GM21423 (cell line): ENCODE results near the gene PITRM1.
"Not testable (repeated sequence)": the region's sequence is repeated elsewhere in the genome, so short reads cannot be mapped to it uniquely, and the experiment has no call there.

Experiments used
- ATAC-seq: cut with Tn5 transposase; IDR thresholded peaks from one replicate; pipeline ENCODE4 v1.9.1; 2021; ENCODE audit warnings: mild to moderate bottlenecking, moderate library complexity; ENCODE audit not compliant: unreplicated experiment

The PITRM1 gene

DNA sequence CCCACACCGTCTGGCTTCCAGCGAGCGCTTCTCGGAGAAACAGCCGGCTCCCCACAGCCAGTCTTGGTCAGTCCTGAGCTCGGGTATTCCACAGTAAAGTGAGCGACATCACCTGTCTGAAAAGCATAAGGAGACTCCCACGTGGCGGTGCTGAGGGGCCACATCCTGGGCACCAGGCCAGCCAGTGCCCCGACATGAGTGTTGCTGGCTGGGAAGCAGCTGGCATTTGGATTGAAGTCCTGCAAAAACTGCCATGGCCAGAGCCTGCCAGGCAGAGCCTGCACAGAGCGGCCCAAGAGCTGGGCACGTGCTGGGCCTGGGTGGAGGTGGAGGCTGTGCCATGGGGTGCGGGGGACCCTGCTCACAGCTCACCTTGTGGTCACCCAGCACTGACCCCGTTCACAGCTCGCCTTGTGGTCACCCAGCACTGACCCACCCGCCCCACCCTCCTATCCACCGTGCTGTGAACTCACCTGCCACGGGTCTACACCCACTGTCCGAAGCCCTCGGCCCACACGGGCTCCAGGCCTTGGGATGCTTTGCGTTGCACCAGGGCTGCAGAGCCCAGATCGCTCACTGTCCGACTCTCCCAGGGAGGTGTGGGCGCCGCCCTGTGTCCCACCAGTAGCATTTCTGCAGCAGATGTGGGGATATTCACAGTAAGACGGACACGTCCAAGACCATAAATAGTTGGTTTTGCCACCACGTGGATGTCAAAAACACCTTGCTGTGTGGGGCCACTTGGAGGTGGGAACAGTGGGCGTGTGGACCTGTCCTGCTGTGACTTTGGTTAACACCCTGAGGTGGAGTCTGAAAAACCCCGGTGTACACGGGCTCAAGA, 48.8 kb downstream of the PITRM1 start:
- ATAC-seq: no peak

DNA sequence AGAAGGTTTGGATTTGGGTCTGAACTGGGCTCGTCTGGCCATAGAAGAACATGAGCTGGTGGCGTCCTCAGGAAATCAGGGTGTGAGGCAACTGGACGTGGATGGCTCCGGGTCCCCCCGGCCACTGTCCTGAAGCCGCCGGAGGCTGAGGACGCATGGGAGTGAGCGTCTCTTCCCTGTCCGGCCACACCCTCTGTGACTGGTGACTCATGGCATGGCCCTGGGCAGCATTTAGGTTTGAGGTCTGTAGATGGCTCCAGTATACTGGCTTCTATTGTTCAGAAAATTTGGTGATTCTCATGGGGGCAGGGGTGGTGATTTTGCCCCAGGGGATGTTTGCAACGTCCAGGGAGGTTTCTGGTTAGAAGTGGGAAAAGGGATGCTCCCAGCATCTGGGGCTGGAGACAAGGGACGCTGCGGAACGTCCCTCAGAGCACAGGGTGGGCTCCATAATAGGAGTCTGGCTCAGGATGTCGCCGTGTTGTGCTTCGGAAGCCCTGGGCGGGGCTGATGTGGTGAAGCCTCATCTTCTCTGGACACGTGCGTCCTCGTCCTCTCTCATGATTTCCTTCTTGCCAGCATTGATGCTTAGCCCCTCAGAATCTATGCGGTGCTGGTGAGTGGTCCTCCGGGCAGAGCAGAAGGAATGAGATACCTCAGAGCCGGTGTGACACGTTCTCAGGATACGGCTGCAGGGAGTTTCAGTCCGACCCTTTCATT, 49.9 kb downstream of the PITRM1 start:
- ATAC-seq: no peak

DNA sequence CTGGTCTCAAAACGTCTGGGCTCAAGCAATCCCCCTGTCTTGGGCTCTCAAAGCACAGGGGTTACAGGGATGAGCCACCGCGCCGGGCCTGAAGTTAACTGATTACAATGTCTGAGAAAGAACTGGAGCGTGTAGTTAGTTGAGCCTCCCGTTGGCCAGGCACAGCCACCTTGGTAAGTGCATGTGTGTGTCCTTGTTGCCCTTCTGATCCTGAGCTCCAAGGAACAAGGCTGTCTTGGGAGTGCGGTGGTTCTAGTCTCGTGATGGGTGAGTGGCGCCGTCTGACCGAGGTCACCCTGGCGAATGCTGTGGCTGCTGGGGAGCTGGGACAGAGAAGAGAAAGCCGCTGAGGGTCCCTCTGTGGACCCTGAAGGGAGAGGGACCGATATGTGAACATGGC, 50.5 kb downstream of the PITRM1 start:
- no peak for ATAC-seq

- ATAC-seq: no peak
These were observed 52.7 kb downstream of the PITRM1 start for GRCh38 chr10:3119796-3120459.

GRCh38 chr10:3118641-3119091, 53.9 kb downstream of the PITRM1 start:
- no peak for ATAC-seq

DNA sequence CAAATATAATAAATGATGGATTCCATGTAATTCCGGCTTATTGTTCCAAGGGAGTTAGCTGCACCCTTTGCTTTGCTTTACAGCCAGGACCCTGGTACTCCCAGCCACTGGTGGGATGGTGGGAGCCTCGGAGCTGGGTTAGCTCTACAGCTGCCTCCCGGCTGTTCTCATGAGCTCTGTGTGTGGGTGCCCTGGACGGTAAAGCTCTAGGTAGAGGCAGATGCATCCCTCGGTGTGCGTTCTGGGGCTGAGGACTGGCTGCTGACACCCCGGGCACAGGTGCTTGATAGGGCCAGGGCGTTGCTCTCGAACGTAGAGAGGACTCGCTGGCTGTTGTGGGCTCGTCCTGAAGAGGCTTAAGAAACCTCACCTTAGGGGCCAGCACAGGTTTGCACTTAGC, 55.1 kb downstream of the PITRM1 start:
- no peak for ATAC-seq

- no peak for ATAC-seq
These were observed 56.0 kb downstream of the PITRM1 start for GRCh38 chr10:3116508-3117100.

DNA sequence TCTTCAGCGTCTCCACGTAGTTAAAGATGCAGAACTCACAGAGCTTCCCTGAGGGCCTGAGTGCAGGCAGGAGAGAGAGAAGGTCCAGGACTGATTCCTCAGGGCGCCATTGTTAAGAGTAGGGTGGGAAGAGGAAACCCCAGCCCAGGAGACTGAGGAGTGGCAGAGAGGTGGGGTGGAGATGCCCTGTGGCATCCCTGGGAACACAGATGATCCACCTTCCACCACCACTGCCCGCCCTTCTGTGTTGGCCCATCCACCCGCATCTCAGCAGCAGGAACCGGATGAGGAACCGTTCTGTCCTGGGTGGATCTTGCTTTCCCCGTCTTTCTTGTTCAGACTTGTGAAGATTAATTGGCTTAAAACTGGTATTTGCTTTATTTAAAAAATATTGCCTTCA, 56.9 kb downstream of the PITRM1 start:
- ATAC-seq: no peak

GRCh38 chr10:3113343-3113720, 59.2 kb downstream of the PITRM1 start:
- ATAC-seq: no peak

DNA sequence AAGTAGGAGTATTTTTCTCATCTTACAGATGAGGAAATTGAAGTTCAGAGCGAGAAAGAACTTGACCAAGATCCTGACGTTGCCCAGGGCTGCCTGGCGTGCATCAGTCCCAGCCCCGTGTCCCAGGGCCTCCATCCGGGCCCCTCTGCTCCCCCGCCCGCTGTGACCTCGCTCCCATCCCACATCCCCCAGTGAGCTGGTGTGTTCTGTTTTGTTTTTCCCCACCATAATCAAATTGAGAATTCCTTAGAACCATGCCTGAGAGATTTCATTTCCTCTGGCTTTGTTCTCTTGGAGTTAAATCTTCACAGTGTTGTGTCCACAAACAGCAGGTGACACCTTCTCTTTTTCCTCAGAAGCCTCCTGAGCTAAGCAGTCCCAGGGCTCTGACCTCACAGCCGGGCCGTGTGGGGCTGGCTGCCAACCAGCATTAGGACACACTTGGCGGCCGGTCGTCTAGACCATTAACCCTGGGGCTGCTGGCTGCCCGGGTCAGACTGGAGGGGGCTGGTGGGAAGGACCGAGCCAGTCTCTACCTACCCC, 60.9 kb downstream of the PITRM1 start:
- no peak for ATAC-seq

DNA sequence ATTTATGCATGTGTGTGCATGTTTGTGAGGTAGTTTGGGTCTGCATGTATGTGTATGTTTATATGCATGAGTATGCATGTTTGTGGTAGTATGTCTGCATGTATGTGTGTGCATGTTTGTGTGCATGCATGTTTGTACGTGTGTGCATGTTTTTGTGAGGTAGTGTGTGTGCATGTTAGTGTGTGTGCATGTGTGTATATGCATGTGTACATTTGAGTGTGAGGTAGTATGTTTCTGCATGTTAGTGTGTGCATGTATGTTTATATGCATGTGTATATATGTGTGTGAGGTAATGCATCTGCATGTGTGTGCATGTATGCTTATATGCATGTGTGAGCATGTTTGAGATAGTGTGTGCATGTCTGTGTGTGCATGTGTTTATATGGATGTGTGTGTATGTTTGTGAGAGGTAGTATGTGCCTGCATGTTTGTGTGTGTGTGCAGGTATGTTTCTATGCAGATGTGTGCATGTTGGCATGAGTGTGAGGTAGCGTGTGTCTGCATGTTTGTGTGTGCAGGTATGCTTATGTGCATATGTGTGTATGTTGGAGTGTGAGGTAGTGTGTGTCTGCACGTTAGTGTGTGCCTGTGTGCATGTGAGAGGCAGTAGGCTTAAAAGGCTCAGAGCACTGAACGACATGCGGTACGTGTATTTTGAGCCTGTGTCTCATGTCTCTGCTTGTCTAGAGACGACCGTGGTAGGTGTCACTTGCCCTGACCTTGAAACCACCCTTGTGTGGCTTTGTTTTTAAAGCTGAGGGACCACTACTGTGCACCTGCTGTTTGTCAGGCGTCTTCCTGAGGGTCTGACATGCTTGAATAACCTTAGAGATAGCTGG, 61.6 kb downstream of the PITRM1 start:
- no peak for ATAC-seq

DNA sequence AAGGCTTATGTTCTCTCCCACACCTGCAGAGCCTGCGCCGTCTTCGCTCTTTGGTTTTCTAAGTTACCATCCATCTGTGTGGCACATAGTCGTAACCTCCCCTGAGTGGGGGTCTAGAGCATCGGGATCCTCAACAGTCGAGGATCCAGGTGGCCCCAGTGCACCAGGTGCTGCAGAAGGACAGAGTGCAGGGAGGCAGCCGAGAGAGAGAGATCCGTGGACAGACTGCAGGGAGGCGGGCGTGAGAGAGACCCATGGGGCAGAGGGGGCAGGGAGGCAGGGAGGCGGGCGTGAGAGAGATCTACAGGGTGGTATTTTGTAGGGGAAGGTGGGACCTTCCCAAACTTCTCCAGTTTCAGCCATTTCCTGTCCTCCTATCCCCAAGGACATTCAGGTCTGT, 62.9 kb downstream of the PITRM1 start:
- no peak for ATAC-seq

DNA sequence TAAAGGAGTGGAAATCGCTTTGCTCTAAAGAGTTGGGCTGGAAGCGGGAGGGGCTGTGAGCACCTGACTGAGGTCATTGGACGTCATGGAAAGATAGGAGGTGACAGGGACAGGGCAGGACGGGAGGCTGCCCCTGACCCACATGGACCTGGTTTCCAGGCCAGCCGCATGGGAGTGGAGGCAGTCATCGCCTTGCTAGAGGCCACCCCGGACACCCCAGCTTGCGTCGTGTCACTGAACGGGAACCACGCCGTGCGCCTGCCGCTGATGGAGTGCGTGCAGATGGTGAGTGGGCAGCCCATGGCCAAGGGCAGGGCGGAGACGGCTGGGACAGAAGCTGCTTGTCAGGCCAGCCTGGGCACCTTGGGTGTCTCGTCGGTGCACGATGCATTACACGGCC, 63.4 kb downstream of the PITRM1 start:
- ATAC-seq: no peak

GRCh38 chr10:3108575-3109105, 63.9 kb downstream of the PITRM1 start:
- ATAC-seq: no peak

DNA sequence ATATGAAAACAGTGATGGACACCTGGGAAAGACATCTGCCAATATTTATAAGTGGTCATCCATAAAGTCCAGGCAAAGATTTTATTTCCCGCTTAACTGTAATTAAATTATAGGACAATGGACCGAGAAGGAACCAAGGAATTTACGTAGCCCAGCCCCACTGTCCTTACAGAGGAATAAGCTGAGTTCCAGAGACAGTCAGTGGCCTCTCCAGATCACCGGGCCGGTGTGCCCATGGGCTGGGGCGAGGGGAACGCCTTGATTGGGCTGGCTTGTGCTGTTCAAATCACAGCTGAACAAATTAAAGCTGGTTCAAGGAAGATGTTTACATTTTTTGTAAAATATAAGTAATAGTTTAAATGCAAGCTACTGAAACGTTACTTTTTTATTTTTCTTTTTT, 64.5 kb downstream of the PITRM1 start:
- ATAC-seq: no peak

DNA sequence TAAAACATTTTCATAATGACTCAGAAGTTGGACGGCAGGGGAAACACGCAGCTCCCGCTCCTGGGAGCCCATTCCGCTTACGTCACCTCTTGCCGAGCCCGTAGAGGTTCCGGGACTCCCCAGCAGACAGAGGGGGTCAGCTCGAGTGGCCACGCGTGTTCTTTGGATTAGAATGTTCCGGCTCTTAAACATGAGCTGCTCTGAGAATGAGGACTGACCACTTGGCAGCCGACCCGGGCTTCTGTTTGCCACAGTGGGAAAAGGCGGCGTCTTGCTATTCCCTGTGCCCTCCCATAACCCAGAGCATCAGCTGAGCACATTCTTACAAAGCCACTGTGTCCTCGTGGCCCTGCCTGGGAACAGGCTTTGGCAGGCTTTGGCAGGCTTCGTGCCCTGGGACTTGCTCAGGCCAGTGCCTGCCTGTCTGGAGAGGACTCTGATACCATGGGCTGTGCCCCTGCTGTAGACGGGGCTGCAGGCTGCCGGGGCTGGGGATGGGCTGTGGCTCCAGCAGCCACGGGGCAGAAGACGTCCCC, 65.1 kb downstream of the PITRM1 start:
- ATAC-seq: no peak

GRCh38 chr10:3106928-3107425, 65.6 kb downstream of the PITRM1 start:
- no peak for ATAC-seq

DNA sequence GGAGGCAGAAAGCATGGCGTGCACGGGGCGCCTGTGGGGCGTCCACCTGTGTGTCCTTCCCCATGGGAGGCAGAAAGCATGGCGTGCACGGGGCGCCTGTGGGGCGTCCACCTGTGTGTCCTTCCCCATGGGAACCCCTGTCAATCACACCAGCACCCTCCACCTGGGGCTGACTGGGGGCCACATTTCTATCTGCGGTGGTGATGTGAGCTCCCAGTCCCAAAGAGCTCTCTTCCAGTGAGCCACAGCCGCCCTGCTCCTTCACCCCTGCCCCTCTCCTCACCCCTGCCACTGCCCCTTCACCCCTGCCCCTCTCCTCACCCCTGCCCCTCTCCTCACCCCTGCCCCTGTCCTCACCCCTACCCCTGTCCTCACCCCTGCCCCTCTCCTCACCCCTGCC, 66.3 kb downstream of the PITRM1 start:
- ATAC-seq: not testable (repeated sequence)

GRCh38 chr10:3105905-3106304, 66.7 kb downstream of the PITRM1 start:
- no peak for ATAC-seq

DNA sequence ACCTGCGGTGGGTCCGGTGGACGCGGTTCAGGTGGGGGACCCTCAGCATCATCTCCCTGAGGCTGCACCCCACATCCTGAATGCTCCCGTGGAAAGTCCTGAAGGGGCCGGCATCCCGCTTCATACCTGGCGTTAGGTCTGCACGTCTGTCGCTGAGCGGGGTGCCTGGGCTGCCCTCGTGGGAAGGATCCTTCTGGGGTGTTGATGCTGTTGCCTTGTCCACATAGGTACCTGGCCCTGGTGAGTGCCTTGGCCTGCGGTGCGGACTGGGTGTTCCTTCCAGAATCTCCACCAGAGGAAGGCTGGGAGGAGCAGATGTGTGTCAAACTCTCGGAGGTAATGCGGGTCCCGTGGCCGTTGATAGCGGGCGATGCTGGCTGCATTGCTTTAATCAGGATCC, 67.4 kb downstream of the PITRM1 start:
- ATAC-seq: no peak
